ENCODE measurements around the gene ZNF620. TPM values are rescaled to one million over a fixed set of nuclear protein-coding genes. Genes with fewer than 3 reads are reported as not detected.

Gene ZNF620
- total RNA-seq, 2 experiments from 2014 or later: 0.82 to 1.0 TPM

- H3K4me1 ChIP-seq (ENCODE audit: insufficient read depth, low read length): peaks cover 25% of the 10 kb centered on the region
- H3K9me3 Mint-ChIP-seq: no peaks in the 10 kb centered on the region
- peaks cover 54% of the 10 kb centered on the region for H3K36me3 Mint-ChIP-seq (ENCODE audit: low read depth)
- H3K36me3 ChIP-seq (ENCODE audit: insufficient read depth, low read length): peaks cover 28% of the 10 kb centered on the region
- ATAC-seq (ENCODE audit: poor library complexity) (no peak), DNase-seq (no peak)
- H3K4me1 Mint-ChIP-seq (ENCODE audit: low read depth): peaks cover 31% of the 10 kb centered on the region
- peak overlapping the region; percentile 87 for H3K4me3 Mint-ChIP-seq
- H3K27me3 Mint-ChIP-seq: no peaks in the 10 kb centered on the region
- CTCF ChIA-PET: no interaction called here
- no peak overlapping the region for H3K27ac ChIP-seq (ENCODE audit: low read depth in 1 of 2, low read length in 2 of 2)
- POLR2A ChIA-PET: interaction anchor here (1.3 to 2.2 kb wide), 6 partner anchors 13 to 46 kb away, joined by 6 to 17 read pairs (median 12); partner anchors contain the start of genes RPL14 and ZNF620
- H3K27me3 ChIP-seq (ENCODE audit: control insufficient read depth in 1 of 2, insufficient read depth in 2 of 2, low read length in 2 of 2): no peaks in the 10 kb centered on the region
- peak overlapping the region; percentile 64 for H3K27ac Mint-ChIP-seq
- intact Hi-C loops (cut with DNase I, micrococcal nuclease): loop anchor here (1.0 to 5.0 kb wide), 4 partner anchors 17 to 170 kb away; partner anchors contain the start of genes EIF1B (in 1 of the 2) and ZNF621 (in 1 of the 2)
- H3K4me3 ChIP-seq (ENCODE audit: low read length): peak overlapping the region; percentile 80
- no peak for TF ChIP-seq CTCF (IDR thresholded peaks at IDR 0.05)
- no peaks in the 10 kb centered on the region for H3K9me3 ChIP-seq (ENCODE audit: control insufficient read depth in 1 of 2, insufficient read depth in 1 of 2, low read length in 2 of 2)
These were observed 28.2 kb upstream of the ZNF620 start for GRCh38 chr3:40477666-40478065.

- no peaks in the 10 kb centered on the region for H3K27me3 Mint-ChIP-seq
- peaks cover 11% of the 10 kb centered on the region for H3K4me1 Mint-ChIP-seq (ENCODE audit: low read depth)
- H3K27ac Mint-ChIP-seq: no peak overlapping the region
- Histone ChIP-seq H3K27ac (ENCODE audit: low read depth in 1 of 2, low read length in 2 of 2) (no peak overlapping the region), H3K9me3 (ENCODE audit: control insufficient read depth in 1 of 2, insufficient read depth in 1 of 2, low read length in 2 of 2) (peaks cover 3 to 22% of the 10 kb centered on the region in 2 experiments), H3K4me3 (ENCODE audit: low read length) (no peak overlapping the region), H3K27me3 (ENCODE audit: control insufficient read depth in 1 of 2, insufficient read depth in 2 of 2, low read length in 2 of 2) (no peaks in the 10 kb centered on the region), H3K36me3 (ENCODE audit: insufficient read depth, low read length) (peaks cover 36% of the 10 kb centered on the region), H3K4me1 (ENCODE audit: insufficient read depth, low read length) (peaks cover 14% of the 10 kb centered on the region)
- intact Hi-C loops (cut with DNase I, micrococcal nuclease): no loop called here
- DNase-seq (no peak), ATAC-seq (ENCODE audit: poor library complexity) (no peak)
- no peak overlapping the region for H3K4me3 Mint-ChIP-seq
- peaks cover 68% of the 10 kb centered on the region for H3K36me3 Mint-ChIP-seq (ENCODE audit: low read depth)
- CTCF ChIA-PET: no interaction called here
- no peak for TF ChIP-seq CTCF (IDR thresholded peaks at IDR 0.05)
- POLR2A ChIA-PET: no interaction called here
- H3K9me3 Mint-ChIP-seq: peaks cover 14% of the 10 kb centered on the region
These were observed 18.7 kb upstream of the ZNF620 start for GRCh38 chr3:40487172-40487571.

GRCh38 chr3:40490916-40491315 lies 14.9 kb upstream of the ZNF620 start:
- Mint-ChIP-seq H3K27ac (no peak overlapping the region), H3K4me3 (no peak overlapping the region), H3K36me3 (ENCODE audit: low read depth) (peaks cover 36% of the 10 kb centered on the region), H3K4me1 (ENCODE audit: low read depth) (no peaks in the 10 kb centered on the region), H3K9me3 (peaks cover 14% of the 10 kb centered on the region), H3K27me3 (no peaks in the 10 kb centered on the region)
- Histone ChIP-seq H3K4me3 (ENCODE audit: low read length) (no peak overlapping the region), H3K27me3 (ENCODE audit: control insufficient read depth in 1 of 2, insufficient read depth in 2 of 2, low read length in 2 of 2) (no peaks in the 10 kb centered on the region), H3K4me1 (ENCODE audit: insufficient read depth, low read length) (no peaks in the 10 kb centered on the region), H3K9me3 (ENCODE audit: control insufficient read depth in 1 of 2, insufficient read depth in 1 of 2, low read length in 2 of 2) (peaks cover 3 to 21% of the 10 kb centered on the region in 2 experiments), H3K36me3 (ENCODE audit: insufficient read depth, low read length) (peaks cover 17% of the 10 kb centered on the region), H3K27ac (ENCODE audit: low read depth in 1 of 2, low read length in 2 of 2) (no peak overlapping the region)
- CTCF ChIA-PET: no interaction called here
- POLR2A ChIA-PET: no interaction called here
- no peak for TF ChIP-seq CTCF (IDR thresholded peaks at IDR 0.05)
- no peak for ATAC-seq (ENCODE audit: poor library complexity)
- no peak for DNase-seq
- intact Hi-C loops (cut with DNase I, micrococcal nuclease): no loop called here

All from CD4-positive, alpha-beta T cell (primary cell).